GM19467 (cell line): ENCODE results near the gene ARRB2.

ENCODE experiments used
- ATAC-seq: cut with Tn5 transposase; IDR thresholded peaks from one replicate; pipeline ENCODE4 v1.9.1; 2021; ENCODE audit warnings: mild to moderate bottlenecking, moderate library complexity; ENCODE audit not compliant: unreplicated experiment

The ARRB2 gene

GRCh38 chr17:4748686-4749085 is 38.3 kb downstream of the ARRB2 start:
- no peak for ATAC-seq

- no peak for ATAC-seq
These were observed 40.2 kb downstream of the ARRB2 start for GRCh38 chr17:4750606-4751005.

GRCh38 chr17:4751932-4752331 is 41.5 kb downstream of the ARRB2 start:
- ATAC-seq = no peak

- ATAC-seq = no peak
These were observed 43.0 kb downstream of the ARRB2 start for GRCh38 chr17:4753392-4753791.

GRCh38 chr17:4759776-4760236 is 49.4 kb downstream of the ARRB2 start:
- ATAC-seq = no peak

- no peak for ATAC-seq
These were observed 54.2 kb downstream of the ARRB2 start for GRCh38 chr17:4764595-4764994.

- no peak for ATAC-seq
These were observed 55.8 kb downstream of the ARRB2 start for GRCh38 chr17:4766201-4766600.

- ATAC-seq = no peak
These were observed 56.3 kb downstream of the ARRB2 start for GRCh38 chr17:4766723-4767122.

GRCh38 chr17:4768298-4768697 is 57.9 kb downstream of the ARRB2 start:
- no peak for ATAC-seq

- no peak for ATAC-seq
These were observed 59.2 kb downstream of the ARRB2 start for GRCh38 chr17:4769628-4770027.
